Hematopoietic multipotent progenitor cell treated with erythropoietin and hydrocortisone succinate and interleukin-3 and kit ligand, for 17 days (in vitro differentiated cells): Measurements from ENCODE around the gene LRRC1.

Experiments
- DNase-seq: peaks from one replicate; pipeline ENCODE4 v3.0.0-alpha.2; 2015; ENCODE audit warnings: low spot score

LRRC1 gene

GRCh38 chr6:53924821-53925422 lies 130.1 kb downstream of the LRRC1 start:
- no peak for DNase-seq

GRCh38 chr6:53925891-53926290 lies 131.1 kb downstream of the LRRC1 start:
- no peak for DNase-seq

GRCh38 chr6:53926505-53926904 lies 131.7 kb downstream of the LRRC1 start:
- DNase-seq: no peak

GRCh38 chr6:53928641-53929040 lies 133.8 kb downstream of the LRRC1 start:
- no peak for DNase-seq

- no peak for DNase-seq
These were observed 134.4 kb downstream of the LRRC1 start for GRCh38 chr6:53929041-53929820.

- DNase-seq: no peak
These were observed 135.0 kb downstream of the LRRC1 start for GRCh38 chr6:53929821-53930120.

- DNase-seq: no peak
These were observed 135.5 kb downstream of the LRRC1 start for GRCh38 chr6:53930330-53930729.

- no peak for DNase-seq
These were observed 136.3 kb downstream of the LRRC1 start for GRCh38 chr6:53931086-53931485.

- DNase-seq: no peak
These were observed 137.7 kb downstream of the LRRC1 start for GRCh38 chr6:53932516-53932915.

- no peak for DNase-seq
These were observed 139.2 kb downstream of the LRRC1 start for GRCh38 chr6:53934023-53934422.

GRCh38 chr6:53937461-53937860 lies 142.7 kb downstream of the LRRC1 start:
- no peak for DNase-seq

- DNase-seq: no peak
These were observed 144.0 kb downstream of the LRRC1 start for GRCh38 chr6:53938810-53939209.

GRCh38 chr6:53939830-53940229 lies 145.0 kb downstream of the LRRC1 start:
- no peak for DNase-seq

- no peak for DNase-seq
These were observed 148.6 kb downstream of the LRRC1 start for GRCh38 chr6:53943395-53943794.

- DNase-seq: no peak
These were observed 149.3 kb downstream of the LRRC1 start for GRCh38 chr6:53944091-53944490.

- no peak for DNase-seq
These were observed 149.7 kb downstream of the LRRC1 start for GRCh38 chr6:53944543-53944942.

- DNase-seq: no peak
These were observed 151.1 kb downstream of the LRRC1 start for GRCh38 chr6:53945765-53946407.

- no peak for DNase-seq
These were observed 153.0 kb downstream of the LRRC1 start for GRCh38 chr6:53947780-53948179.

- DNase-seq: no peak
These were observed 156.6 kb downstream of the LRRC1 start for GRCh38 chr6:53951383-53951782.

- DNase-seq: no peak
These were observed 161.4 kb downstream of the LRRC1 start for GRCh38 chr6:53956068-53956711.

- DNase-seq: no peak
These were observed 162.0 kb downstream of the LRRC1 start for GRCh38 chr6:53956804-53957203.

- no peak for DNase-seq
These were observed 164.9 kb downstream of the LRRC1 start for GRCh38 chr6:53959717-53960116.

- no peak for DNase-seq
These were observed 165.5 kb downstream of the LRRC1 start for GRCh38 chr6:53960311-53960710.
